8988T (cell line): Measurements from ENCODE around the gene PRDM16.

Experiments used
- DNase-seq: peaks from one replicate; pipeline ENCODE4 v3.0.0; 2011

The PRDM16 gene

GRCh38 chr1:3128431-3129132 is 59.6 kb downstream of the PRDM16 start:
- no peak for DNase-seq

GRCh38 chr1:3129133-3129490 is 60.1 kb downstream of the PRDM16 start:
- DNase-seq, result no peak

GRCh38 chr1:3130268-3130667 is 61.3 kb downstream of the PRDM16 start:
- DNase-seq, result no peak

- DNase-seq, result no peak
Observed at GRCh38 chr1:3132660-3133059, 63.7 kb downstream of the PRDM16 start.

GRCh38 chr1:3133686-3134085 is 64.7 kb downstream of the PRDM16 start:
- no peak for DNase-seq

GRCh38 chr1:3134381-3135072 is 65.5 kb downstream of the PRDM16 start:
- no peak for DNase-seq

- DNase-seq, result no peak
Observed at GRCh38 chr1:3135073-3135702, 66.2 kb downstream of the PRDM16 start.

GRCh38 chr1:3135744-3136455 is 66.9 kb downstream of the PRDM16 start:
- no peak for DNase-seq

GRCh38 chr1:3136532-3136931 is 67.5 kb downstream of the PRDM16 start:
- no peak for DNase-seq

- DNase-seq, result no peak
Observed at GRCh38 chr1:3137111-3138100, 68.4 kb downstream of the PRDM16 start.

GRCh38 chr1:3138623-3139151 is 69.7 kb downstream of the PRDM16 start:
- no peak for DNase-seq

GRCh38 chr1:3139451-3139852 is 70.4 kb downstream of the PRDM16 start:
- DNase-seq, result no peak

- no peak for DNase-seq
Observed at GRCh38 chr1:3139871-3140361, 70.9 kb downstream of the PRDM16 start.

GRCh38 chr1:3140437-3140836 is 71.4 kb downstream of the PRDM16 start:
- no peak for DNase-seq

GRCh38 chr1:3141129-3141528 is 72.1 kb downstream of the PRDM16 start:
- no peak for DNase-seq

- DNase-seq, result no peak
Observed at GRCh38 chr1:3141836-3142235, 72.8 kb downstream of the PRDM16 start.

- no peak for DNase-seq
Observed at GRCh38 chr1:3142236-3142635, 73.2 kb downstream of the PRDM16 start.

GRCh38 chr1:3142751-3143150 is 73.7 kb downstream of the PRDM16 start:
- no peak for DNase-seq

- DNase-seq, result no peak
Observed at GRCh38 chr1:3145532-3146325, 76.7 kb downstream of the PRDM16 start.

GRCh38 chr1:3146458-3146857 is 77.5 kb downstream of the PRDM16 start:
- no peak for DNase-seq

- DNase-seq, result no peak
Observed at GRCh38 chr1:3146907-3147306, 77.9 kb downstream of the PRDM16 start.
